CD4-positive, alpha-beta T cell treated with Interleukin-12 subunit alpha and Interleukin-12 subunit beta, for 1 hour (primary cell): ENCODE data around the gene ARL11.
"Not testable (repeated sequence)": the region's sequence is repeated elsewhere in the genome, so short reads cannot be mapped to it uniquely, and the experiment has no call there.

Experiments used
- DNase-seq: peaks from one replicate; pipeline ENCODE4 v3.0.0-alpha.2; 2020

Gene ARL11

GRCh38 chr13:49627831-49628652 is at the start of gene ARL11:
Gene ARL11 (plus strand): TSS chr13:49628507. CDS start chr13:49630448, 1,941 bp downstream.
- peak; percentile 37 for DNase-seq

GRCh38 chr13:49579501-49579900 is 48.8 kb upstream of the ARL11 start:
- no peak for DNase-seq

GRCh38 chr13:49580980-49581680 is 47.2 kb upstream of the ARL11 start:
- no peak for DNase-seq

GRCh38 chr13:49584771-49585182 is 43.5 kb upstream of the ARL11 start:
- no peak for DNase-seq

GRCh38 chr13:49585220-49586157 is 42.8 kb upstream of the ARL11 start, which contains the start of gene RCBTB1:
Gene RCBTB1 (minus strand): TSS chr13:49585558. CDS start chr13:49567279, 18,279 bp downstream.
- DNase-seq: peak; percentile 75

GRCh38 chr13:49586717-49587116 is 41.6 kb upstream of the ARL11 start:
- no peak for DNase-seq

- DNase-seq: no peak
Measured at GRCh38 chr13:49587311-49587847, 40.9 kb upstream of the ARL11 start.

GRCh38 chr13:49590714-49591113 is 37.6 kb upstream of the ARL11 start:
- DNase-seq: not testable (repeated sequence)

- not testable (repeated sequence) for DNase-seq
Measured at GRCh38 chr13:49593876-49594275, 34.4 kb upstream of the ARL11 start.

- DNase-seq: no peak
Measured at GRCh38 chr13:49594576-49594975, 33.7 kb upstream of the ARL11 start.

- DNase-seq: no peak
Measured at GRCh38 chr13:49596221-49596620, 32.1 kb upstream of the ARL11 start.

GRCh38 chr13:49597043-49597641 is 31.2 kb upstream of the ARL11 start:
- no peak for DNase-seq

GRCh38 chr13:49602005-49602404 is 26.3 kb upstream of the ARL11 start:
- no peak for DNase-seq

- DNase-seq: not testable (repeated sequence)
Measured at GRCh38 chr13:49602615-49603014, 25.7 kb upstream of the ARL11 start.

- no peak for DNase-seq
Measured at GRCh38 chr13:49604570-49604969, 23.7 kb upstream of the ARL11 start.

GRCh38 chr13:49606747-49607648 is 21.3 kb upstream of the ARL11 start:
- peak; percentile 83 for DNase-seq

- DNase-seq: no peak
Measured at GRCh38 chr13:49607761-49608160, 20.5 kb upstream of the ARL11 start.

- no peak for DNase-seq
Measured at GRCh38 chr13:49608651-49609331, 19.5 kb upstream of the ARL11 start.

GRCh38 chr13:49610176-49610575 is 18.1 kb upstream of the ARL11 start:
- no peak for DNase-seq

- DNase-seq: not testable (repeated sequence)
Measured at GRCh38 chr13:49612042-49612441, 16.3 kb upstream of the ARL11 start.
